Neural crest cell (in vitro differentiated cells): ENCODE results near the gene MED8. TPM values are rescaled to one million over a fixed set of nuclear protein-coding genes. Genes with fewer than 3 reads are reported as not detected.

Experiments used
- DNase-seq: peaks from one replicate; pipeline ENCODE4 v3.0.0; 2021; ENCODE audit warnings: low read depth, mixed read lengths, low spot score
- H3K27ac Mint-ChIP-seq: one replicate; pipeline ENCODE4 v1.8.0; 2021; ENCODE audit warnings: mild to moderate bottlenecking, mixed read lengths; ENCODE audit not compliant: unreplicated experiment
- H3K27me3 Mint-ChIP-seq: 2 replicates; pipeline ENCODE4 v1.8.0; 2021; ENCODE audit warnings: low read depth, mild to moderate bottlenecking, mixed read lengths
- H3K36me3 Mint-ChIP-seq: 2 replicates; pipeline ENCODE4 v1.8.0; 2021; ENCODE audit warnings: low read depth, mild to moderate bottlenecking, mixed read lengths
- H3K4me1 Mint-ChIP-seq: 2 replicates; pipeline ENCODE4 v1.8.0; 2021; ENCODE audit warnings: mixed read lengths
- H3K4me3 Mint-ChIP-seq: one replicate; pipeline ENCODE4 v1.8.0; 2021; ENCODE audit warnings: mild to moderate bottlenecking, mixed read lengths
- H3K9me3 Mint-ChIP-seq: 2 replicates; pipeline ENCODE4 v1.8.0; 2021; ENCODE audit warnings: mixed read lengths
- total RNA-seq: library from RNA; stranded (reverse); gene quantifications from 2 replicates; pipeline ENCODE4 v1.2.1, GENCODE V29; 2021
- TF ChIP-seq, protein P1 (sequence below): fragments of 200-600 bp; sonication (generic); conservative IDR thresholded peaks from 2 replicates; pipeline ENCODE4 v1.5.0; 2021; ENCODE audit warnings: antibody characterized with exemption, mild to moderate bottlenecking

MED8 gene
- total RNA-seq, 1 donor from 2014 or later = 33.9 TPM

- H3K27me3 Mint-ChIP-seq = no peaks in the 10 kb centered on the region
- H3K4me3 Mint-ChIP-seq = peak overlapping the region; percentile 100
- no peak overlapping the region for H3K27ac Mint-ChIP-seq
- no peaks in the 10 kb centered on the region for H3K9me3 Mint-ChIP-seq
- no peak for DNase-seq
- TF ChIP-seq, protein P1, sequence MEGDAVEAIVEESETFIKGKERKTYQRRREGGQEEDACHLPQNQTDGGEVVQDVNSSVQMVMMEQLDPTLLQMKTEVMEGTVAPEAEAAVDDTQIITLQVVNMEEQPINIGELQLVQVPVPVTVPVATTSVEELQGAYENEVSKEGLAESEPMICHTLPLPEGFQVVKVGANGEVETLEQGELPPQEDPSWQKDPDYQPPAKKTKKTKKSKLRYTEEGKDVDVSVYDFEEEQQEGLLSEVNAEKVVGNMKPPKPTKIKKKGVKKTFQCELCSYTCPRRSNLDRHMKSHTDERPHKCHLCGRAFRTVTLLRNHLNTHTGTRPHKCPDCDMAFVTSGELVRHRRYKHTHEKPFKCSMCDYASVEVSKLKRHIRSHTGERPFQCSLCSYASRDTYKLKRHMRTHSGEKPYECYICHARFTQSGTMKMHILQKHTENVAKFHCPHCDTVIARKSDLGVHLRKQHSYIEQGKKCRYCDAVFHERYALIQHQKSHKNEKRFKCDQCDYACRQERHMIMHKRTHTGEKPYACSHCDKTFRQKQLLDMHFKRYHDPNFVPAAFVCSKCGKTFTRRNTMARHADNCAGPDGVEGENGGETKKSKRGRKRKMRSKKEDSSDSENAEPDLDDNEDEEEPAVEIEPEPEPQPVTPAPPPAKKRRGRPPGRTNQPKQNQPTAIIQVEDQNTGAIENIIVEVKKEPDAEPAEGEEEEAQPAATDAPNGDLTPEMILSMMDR = no peak
- H3K36me3 Mint-ChIP-seq = no peaks in the 10 kb centered on the region
- H3K4me1 Mint-ChIP-seq = peaks cover 23% of the 10 kb centered on the region
These were observed 987 bp downstream of the MED8 start for GRCh38 chr1:43388613-43389012.

GRCh38 chr1:43387976-43388599, 1.5 kb downstream of the MED8 start:
- H3K27ac Mint-ChIP-seq = no peak overlapping the region

GRCh38 chr1:43386676-43387075, 2.9 kb downstream of the MED8 start:
- Mint-ChIP-seq H3K27ac (no peak overlapping the region), H3K27me3 (no peaks in the 10 kb centered on the region), H3K9me3 (no peaks in the 10 kb centered on the region), H3K4me1 (peaks cover 39% of the 10 kb centered on the region), H3K36me3 (no peaks in the 10 kb centered on the region), H3K4me3 (no peak overlapping the region)
- DNase-seq = no peak
- TF ChIP-seq, protein P1 = no peak

More at GRCh38 chr1:43387976-43388599, 1.5 kb downstream of the MED8 start:
- no peaks in the 10 kb centered on the region for H3K36me3 Mint-ChIP-seq
- H3K9me3 Mint-ChIP-seq = no peaks in the 10 kb centered on the region
- no peak for DNase-seq
- peaks cover 25% of the 10 kb centered on the region for H3K4me1 Mint-ChIP-seq
- no peaks in the 10 kb centered on the region for H3K27me3 Mint-ChIP-seq
- peak overlapping the region; percentile 100 for H3K4me3 Mint-ChIP-seq
- TF ChIP-seq, protein P1 = no peak

DNA sequence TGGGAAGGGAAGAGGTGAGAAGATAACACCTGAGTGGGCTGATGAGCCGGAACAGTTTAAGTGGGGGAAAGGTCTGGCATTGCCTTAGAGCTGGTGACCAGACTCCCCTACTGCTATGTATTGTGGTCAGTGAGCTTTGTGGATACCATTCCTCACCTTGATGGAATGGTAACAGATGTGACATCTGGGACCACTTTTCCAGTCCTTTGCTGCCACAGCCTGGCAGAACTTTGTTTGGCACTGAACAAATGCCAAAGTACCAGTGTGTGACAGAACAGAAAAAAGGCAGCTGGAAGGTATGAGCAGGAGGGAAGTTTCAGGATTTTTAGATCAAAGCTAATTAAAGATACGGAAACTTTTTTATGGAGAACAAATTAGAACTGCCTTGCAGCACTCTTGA, 6.2 kb downstream of the MED8 start:
- H3K9me3 Mint-ChIP-seq = no peaks in the 10 kb centered on the region
- H3K36me3 Mint-ChIP-seq = peaks cover 5% of the 10 kb centered on the region
- H3K4me1 Mint-ChIP-seq = peaks cover 38% of the 10 kb centered on the region
- H3K4me3 Mint-ChIP-seq = no peak overlapping the region
- TF ChIP-seq, protein P1 = peak; percentile 25
- DNase-seq = no peak
- no peaks in the 10 kb centered on the region for H3K27me3 Mint-ChIP-seq
- peak overlapping the region; percentile 38 for H3K27ac Mint-ChIP-seq

DNA sequence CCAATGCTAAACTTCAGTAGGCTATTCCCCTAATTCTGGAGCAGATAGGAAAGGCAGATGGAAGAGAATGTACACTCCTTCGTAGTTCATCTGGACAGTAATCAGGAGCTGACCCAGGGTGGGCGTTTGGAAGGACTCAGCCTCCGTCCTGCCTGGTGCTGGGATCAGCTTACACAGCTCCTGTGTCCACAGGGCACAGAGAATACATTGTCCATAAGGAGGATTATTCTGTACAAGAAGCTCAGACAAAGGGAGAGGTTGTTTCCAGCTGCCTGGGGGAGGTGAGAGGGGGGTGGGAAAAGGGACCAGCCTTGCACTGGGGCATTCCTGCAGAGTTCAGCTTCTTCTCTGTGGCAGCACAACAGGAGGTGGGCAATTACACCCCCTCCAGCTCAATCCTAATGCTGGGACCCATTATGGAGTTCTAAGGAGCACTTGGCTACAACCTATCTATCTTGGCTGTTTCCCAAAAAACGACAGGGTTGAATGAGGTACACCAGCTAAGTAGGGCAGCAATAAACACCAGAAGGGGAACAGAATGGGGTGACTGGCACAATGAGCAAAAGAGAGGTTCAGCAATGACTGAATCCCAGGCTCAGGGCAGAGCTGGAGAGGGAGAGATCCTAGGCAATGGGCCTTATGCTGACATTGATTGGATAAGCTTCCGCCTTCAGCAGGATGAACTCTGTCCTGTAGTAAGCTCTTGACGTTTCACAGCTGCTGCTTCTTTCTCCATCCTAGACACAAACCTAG, 7.4 kb downstream of the MED8 start:
- peak overlapping the region; percentile 95 for H3K27ac Mint-ChIP-seq
- H3K36me3 Mint-ChIP-seq = peaks cover 5% of the 10 kb centered on the region
- peak; percentile 28 for DNase-seq
- H3K27me3 Mint-ChIP-seq = no peaks in the 10 kb centered on the region
- H3K4me1 Mint-ChIP-seq = peaks cover 46% of the 10 kb centered on the region
- TF ChIP-seq, protein P1 = no peak
- H3K4me3 Mint-ChIP-seq = peak overlapping the region; percentile 80
- H3K9me3 Mint-ChIP-seq = no peaks in the 10 kb centered on the region
